Renal pelvis (tissue), 12 donors: ENCODE data around the gene PCDHGB3. TPM values are rescaled to one million over a fixed set of nuclear protein-coding genes. Genes with fewer than 3 reads are reported as not detected.
"Not testable (repeated sequence)": the region's sequence is repeated elsewhere in the genome, so short reads cannot be mapped to it uniquely, and the experiment has no call there.

Source experiments
- DNase-seq: peaks from one replicate; pipeline ENCODE4 v3.0.0-alpha.2; 2013
- long read RNA-seq, 16 experiments: transcript quantifications; one replicate each; lab custom pipeline, GENCODE V29; 2026
- polyA plus RNA-seq, 3 donors: library from polyadenylated mRNA; unstranded; fragments of 120-200 nt; gene quantifications; one replicate each; pipeline ENCODE4 v1.2.1, GENCODE V29; 2013; ENCODE audit not compliant: insufficient read length in 3 of 3

Gene PCDHGB3
- polyA plus RNA-seq = 1 to 10 TPM; 1.9 to 2.6 (median 2.5) TPM
- long read RNA-seq, donor 1 = 0 reads
- long read RNA-seq, donor 2, partial matches to known transcripts = 0 of 1 reads
- long read RNA-seq, donor 2, other reads (novel, unspliced or antisense) = 0 of 1 reads
- long read RNA-seq, donor 3 = 0 reads
- long read RNA-seq, donor 4, partial matches to known transcripts = 0 of 1 reads
- long read RNA-seq, donor 4, other reads (novel, unspliced or antisense) = 0 of 1 reads
- long read RNA-seq, donor 5, partial matches to known transcripts = 0 of 1 reads
- long read RNA-seq, donor 5, other reads (novel, unspliced or antisense) = 0 of 1 reads
- long read RNA-seq, donor 6, partial matches to known transcripts = 0 of 2 reads
- long read RNA-seq, donor 6, other reads (novel, unspliced or antisense) = 0 of 2 reads
- long read RNA-seq, donor 7, full-length matches to known transcripts = 6 of 6 reads
- long read RNA-seq, donor 7, partial matches to known transcripts = 0 of 6 reads
- long read RNA-seq, donor 7, other reads (novel, unspliced or antisense) = 0 of 6 reads
- long read RNA-seq, donor 8 = 0 reads
- long read RNA-seq, donor 9 = 0 reads
- long read RNA-seq, donor 10 = 0 reads
- long read RNA-seq, donor 11, full-length matches to known transcripts = 2 of 2 reads
- long read RNA-seq, donor 11, partial matches to known transcripts = 0 of 2 reads
- long read RNA-seq, donor 11, other reads (novel, unspliced or antisense) = 0 of 2 reads
- long read RNA-seq, donor 12, partial matches to known transcripts = 0 of 3 reads
- long read RNA-seq, donor 12, other reads (novel, unspliced or antisense) = 0 of 3 reads
- long read RNA-seq, donor 13, full-length matches to known transcripts = 2 of 2 reads
- long read RNA-seq, donor 13, partial matches to known transcripts = 0 of 2 reads
- long read RNA-seq, donor 13, other reads (novel, unspliced or antisense) = 0 of 2 reads
- long read RNA-seq, donor 14, partial matches to known transcripts = 0 of 2 reads
- long read RNA-seq, donor 14, other reads (novel, unspliced or antisense) = 0 of 2 reads
- long read RNA-seq, donor 15 = 0 reads
- long read RNA-seq, donor 16, partial matches to known transcripts = 0 of 1 reads
- long read RNA-seq, donor 16, other reads (novel, unspliced or antisense) = 0 of 1 reads

- no peak for DNase-seq
These were observed at the start of gene PCDHGB3 for GRCh38 chr5:141369994-141370848. TSS of gene PCDHGB3 (plus strand) at chr5:141370242. CDS start at chr5:141370395, 153 bp downstream.

DNA sequence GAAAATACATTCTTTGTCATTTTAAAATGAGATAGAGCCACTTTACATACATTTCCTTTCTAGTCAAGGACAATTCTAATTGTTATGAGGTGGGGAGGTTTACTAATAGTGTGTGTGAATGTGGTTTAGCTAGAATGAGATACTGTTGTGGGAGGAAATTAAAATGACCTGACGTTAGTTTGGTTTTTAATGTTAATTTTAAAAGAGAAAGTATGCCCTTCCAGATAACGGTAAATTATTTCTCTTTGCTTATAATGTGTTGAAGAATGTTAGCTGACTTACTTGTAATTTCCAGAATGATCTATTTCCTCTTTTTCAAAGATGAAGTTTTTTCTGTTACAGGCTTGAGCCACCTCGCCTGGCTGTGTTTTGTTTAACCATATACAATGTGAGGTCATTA lies 47.8 kb upstream of the PCDHGB3 start:
- no peak for DNase-seq

DNA sequence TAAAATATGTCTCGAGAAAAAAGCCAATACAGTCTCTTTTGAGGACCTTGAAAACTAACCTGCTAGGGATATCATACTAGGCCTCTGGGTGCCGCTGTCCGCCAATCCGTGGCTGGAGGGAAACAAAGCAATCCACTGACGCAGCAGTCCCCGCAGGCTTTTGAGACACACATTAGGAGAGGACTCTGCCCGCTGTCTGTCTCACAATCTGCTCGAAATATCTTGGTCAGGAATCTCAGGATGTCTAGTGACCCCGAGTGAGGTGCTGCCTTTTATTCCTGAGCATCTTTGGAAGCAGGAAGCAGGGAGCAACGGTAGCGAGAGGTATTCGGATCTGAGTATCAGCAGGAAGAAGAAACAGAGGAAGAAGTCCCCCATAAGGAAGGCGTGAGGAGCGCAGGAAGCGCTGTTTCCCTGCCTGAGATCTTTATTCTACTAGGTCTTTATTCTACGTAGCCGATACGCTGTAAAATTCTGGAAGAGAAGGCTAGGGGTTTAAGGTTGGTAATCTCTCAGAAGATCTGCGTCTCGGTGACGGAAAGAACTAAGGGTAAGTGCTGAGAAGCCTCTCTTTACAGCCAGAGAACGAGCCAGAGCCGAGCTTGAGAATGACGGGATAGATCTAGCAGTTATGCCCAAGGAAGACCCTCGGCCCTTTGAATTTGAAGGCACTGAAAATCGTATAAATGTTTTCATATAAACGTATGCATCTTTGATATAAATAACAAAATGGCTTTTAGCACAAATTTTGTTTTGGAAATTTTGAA lies 43.8 kb upstream of the PCDHGB3 start:
- peak; percentile 36 for DNase-seq

DNA sequence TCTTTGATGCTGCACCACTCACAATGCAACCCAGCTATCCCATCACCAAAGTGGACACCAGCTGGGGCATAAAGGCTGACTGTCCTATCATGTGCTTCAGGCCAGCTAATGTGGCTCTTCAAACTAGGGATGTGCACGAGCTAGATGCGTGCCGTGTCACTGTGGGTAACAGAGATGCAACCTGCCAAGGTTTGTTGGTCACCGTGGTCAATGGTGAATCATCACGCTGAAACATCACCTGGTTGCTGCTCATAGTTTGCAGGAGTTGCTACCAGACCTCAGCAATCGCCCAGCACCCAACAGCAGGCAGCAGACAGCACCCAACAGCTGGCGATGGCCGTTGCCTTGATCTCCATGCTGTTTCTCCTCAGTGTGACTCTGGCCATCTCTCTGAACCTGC lies 41.8 kb upstream of the PCDHGB3 start:
- DNase-seq = no peak

- no peak for DNase-seq
These were observed 39.6 kb upstream of the PCDHGB3 start, which contains the start of gene PCDHGA1 for GRCh38 chr5:141330299-141331080. TSS of gene PCDHGA1 (plus strand) at chr5:141330514.

DNA sequence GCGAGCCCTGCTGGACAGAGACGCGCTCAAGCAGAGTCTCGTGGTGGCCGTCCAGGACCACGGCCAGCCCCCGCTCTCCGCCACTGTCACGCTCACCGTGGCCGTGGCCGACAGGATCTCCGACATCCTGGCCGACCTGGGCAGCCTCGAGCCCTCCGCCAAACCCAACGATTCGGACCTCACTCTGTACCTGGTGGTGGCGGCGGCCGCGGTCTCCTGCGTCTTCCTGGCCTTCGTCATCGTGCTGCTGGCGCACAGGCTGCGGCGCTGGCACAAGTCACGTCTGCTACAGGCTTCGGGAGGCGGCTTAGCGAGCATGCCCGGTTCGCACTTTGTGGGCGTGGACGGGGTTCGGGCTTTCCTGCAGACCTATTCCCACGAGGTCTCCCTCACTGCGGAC lies 37.5 kb upstream of the PCDHGB3 start:
- DNase-seq = not testable (repeated sequence)

DNA sequence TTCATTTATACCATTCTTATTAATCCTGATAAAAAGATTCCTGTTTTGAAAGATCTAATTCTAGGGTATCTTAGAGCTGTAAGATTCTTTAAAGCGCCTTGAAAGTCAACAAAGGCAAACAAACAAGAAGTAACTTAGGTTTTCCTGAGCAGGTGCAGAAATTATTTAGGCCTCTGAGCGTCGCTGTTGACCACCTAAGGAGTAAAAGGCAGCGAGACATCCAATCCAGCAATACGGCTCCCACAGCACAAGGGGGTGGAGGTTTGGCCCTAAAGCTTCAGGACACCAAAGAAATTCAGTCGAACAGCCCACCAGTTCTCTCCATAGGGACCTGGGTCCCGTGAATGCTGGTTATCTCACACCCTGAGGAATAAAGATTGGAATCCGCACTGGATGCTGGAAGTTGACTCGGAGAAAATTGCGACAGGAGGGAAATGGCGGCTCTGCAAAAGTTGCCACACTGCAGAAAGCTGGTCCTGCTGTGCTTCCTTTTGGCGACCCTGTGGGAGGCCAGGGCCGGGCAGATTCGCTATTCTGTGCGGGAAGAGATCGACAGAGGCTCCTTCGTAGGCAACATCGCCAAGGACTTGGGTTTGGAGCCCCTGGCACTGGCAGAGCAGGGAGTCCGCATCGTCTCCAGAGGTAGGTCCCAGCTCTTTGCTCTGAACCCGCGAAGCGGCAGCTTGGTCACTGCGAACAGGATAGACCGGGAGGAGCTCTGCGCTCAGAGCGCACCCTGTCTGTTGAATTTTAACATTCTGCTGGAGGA lies 31.3 kb upstream of the PCDHGB3 start, which contains the start of gene PCDHGA2:
Gene PCDHGA2 (plus strand): TSS at position 223 of the 769 bp plus-strand sequence.
- peak; percentile 58 for DNase-seq

- DNase-seq = not testable (repeated sequence)
These were observed 29.2 kb upstream of the PCDHGB3 start for GRCh38 chr5:141340781-141341354.

GRCh38 chr5:141342773-141343172 lies 27.3 kb upstream of the PCDHGB3 start:
- no peak for DNase-seq

GRCh38 chr5:141343242-141343952 lies 26.6 kb upstream of the PCDHGB3 start, which contains the start of gene PCDHGA3:
TSS of gene PCDHGA3 (plus strand) at chr5:141343829. CDS start at chr5:141344034, 205 bp downstream.
- DNase-seq = no peak

- DNase-seq = no peak
These were observed 26.0 kb upstream of the PCDHGB3 start for GRCh38 chr5:141343953-141344463.

- no peak for DNase-seq
These were observed 24.7 kb upstream of the PCDHGB3 start for GRCh38 chr5:141345327-141345726.

- not testable (repeated sequence) for DNase-seq
These were observed 24.0 kb upstream of the PCDHGB3 start for GRCh38 chr5:141346017-141346416.

DNA sequence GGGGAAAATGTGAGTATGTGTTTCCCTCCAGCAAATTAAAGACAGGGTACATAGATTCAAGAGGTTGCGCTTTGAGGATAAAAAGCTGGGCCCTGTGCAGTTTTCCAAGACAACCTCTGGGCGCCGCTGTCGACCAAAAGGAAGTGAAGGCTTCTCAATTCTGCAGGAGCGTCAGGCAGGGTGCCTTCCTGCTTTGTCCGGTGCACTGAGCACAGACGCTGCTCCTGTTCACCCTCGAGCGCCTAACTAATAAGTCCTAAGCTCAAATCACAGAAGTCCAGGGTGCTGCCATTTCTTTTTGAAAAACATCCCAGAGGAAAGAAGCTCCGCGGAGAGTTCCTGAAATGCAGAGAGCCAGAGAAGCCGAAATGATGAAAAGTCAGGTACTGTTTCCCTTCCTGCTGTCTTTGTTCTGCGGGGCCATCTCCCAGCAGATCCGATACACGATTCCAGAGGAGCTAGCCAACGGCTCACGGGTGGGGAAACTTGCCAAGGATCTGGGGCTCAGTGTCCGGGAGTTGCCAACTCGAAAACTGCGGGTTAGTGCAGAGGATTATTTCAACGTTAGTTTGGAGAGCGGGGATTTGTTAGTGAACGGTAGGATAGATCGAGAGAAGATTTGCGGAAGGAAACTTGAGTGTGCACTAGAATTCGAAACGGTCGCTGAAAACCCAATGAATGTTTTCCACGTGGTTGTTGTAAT lies 20.0 kb upstream of the PCDHGB3 start, which contains the start of gene PCDHGB1:
Gene PCDHGB1 (plus strand): TSS at position 183 of the 703 bp plus-strand sequence. CDS start 162 bp downstream, at position 345.
- DNase-seq = no peak

- DNase-seq = no peak
These were observed 18.5 kb upstream of the PCDHGB3 start for GRCh38 chr5:141351591-141351990.

- no peak for DNase-seq
These were observed 15.1 kb upstream of the PCDHGB3 start, which contains the start of gene PCDHGA4 for GRCh38 chr5:141354900-141355469. TSS of gene PCDHGA4 (plus strand) at chr5:141355021. CDS start at chr5:141355108, 87 bp downstream.
